ENCODE results near the gene UPF3B.
A peak's percentile ranks its signal among the peaks of the same experiment; 100 is the strongest.
"Not testable (repeated sequence)": the region's sequence is repeated elsewhere in the genome, so short reads cannot be mapped to it uniquely, and the experiment has no call there.

The UPF3B gene

GRCh38 chrX:119895843-119896326 lies 43.1 kb upstream of the UPF3B start, which contains the start of gene AKAP14:
AKAP14 (plus strand) TSS chrX:119895893; CDS start chrX:119903224, 7,331 bp downstream.
- TF ChIP-seq POLR2AphosphoS5 (IDR thresholded peaks at IDR 0.05; ENCODE audit: low read depth) (no peak), GABPA (IDR thresholded peaks at IDR 0.05; ENCODE audit: low read depth) (no peak), CTCF (IDR thresholded peaks at IDR 0.05; ENCODE audit: insufficient read depth, low read length) (no peak), SPI1 (IDR thresholded peaks at IDR 0.05; ENCODE audit: borderline replicate concordance, low read depth) (no peak)
- TF ChIP-seq, protein P1, sequence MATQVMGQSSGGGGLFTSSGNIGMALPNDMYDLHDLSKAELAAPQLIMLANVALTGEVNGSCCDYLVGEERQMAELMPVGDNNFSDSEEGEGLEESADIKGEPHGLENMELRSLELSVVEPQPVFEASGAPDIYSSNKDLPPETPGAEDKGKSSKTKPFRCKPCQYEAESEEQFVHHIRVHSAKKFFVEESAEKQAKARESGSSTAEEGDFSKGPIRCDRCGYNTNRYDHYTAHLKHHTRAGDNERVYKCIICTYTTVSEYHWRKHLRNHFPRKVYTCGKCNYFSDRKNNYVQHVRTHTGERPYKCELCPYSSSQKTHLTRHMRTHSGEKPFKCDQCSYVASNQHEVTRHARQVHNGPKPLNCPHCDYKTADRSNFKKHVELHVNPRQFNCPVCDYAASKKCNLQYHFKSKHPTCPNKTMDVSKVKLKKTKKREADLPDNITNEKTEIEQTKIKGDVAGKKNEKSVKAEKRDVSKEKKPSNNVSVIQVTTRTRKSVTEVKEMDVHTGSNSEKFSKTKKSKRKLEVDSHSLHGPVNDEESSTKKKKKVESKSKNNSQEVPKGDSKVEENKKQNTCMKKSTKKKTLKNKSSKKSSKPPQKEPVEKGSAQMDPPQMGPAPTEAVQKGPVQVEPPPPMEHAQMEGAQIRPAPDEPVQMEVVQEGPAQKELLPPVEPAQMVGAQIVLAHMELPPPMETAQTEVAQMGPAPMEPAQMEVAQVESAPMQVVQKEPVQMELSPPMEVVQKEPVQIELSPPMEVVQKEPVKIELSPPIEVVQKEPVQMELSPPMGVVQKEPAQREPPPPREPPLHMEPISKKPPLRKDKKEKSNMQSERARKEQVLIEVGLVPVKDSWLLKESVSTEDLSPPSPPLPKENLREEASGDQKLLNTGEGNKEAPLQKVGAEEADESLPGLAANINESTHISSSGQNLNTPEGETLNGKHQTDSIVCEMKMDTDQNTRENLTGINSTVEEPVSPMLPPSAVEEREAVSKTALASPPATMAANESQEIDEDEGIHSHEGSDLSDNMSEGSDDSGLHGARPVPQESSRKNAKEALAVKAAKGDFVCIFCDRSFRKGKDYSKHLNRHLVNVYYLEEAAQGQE (IDR thresholded peaks at IDR 0.05; ENCODE audit: insufficient replicate concordance, low read depth) = no peak
- Histone ChIP-seq H3K4me3 (replicated peaks; ENCODE audit: insufficient read depth, low read length) (no peak within 1 kb of the TSS), H3K27me3 (ENCODE audit: insufficient read depth, poor library complexity, severe bottlenecking) (no peaks in the 10 kb centered on the region), H3K27ac (replicated peaks) (no peak within 1 kb of the TSS)
- DNase-seq (ENCODE audit: low read depth in 1 of 2, low spot score in 1 of 2) = no peak

GRCh38 chrX:119891961-119892692 lies 39.4 kb upstream of the UPF3B start:
- not testable (repeated sequence) for H3K4me3 ChIP-seq (replicated peaks; ENCODE audit: insufficient read depth, low read length); H3K27ac ChIP-seq (replicated peaks); DNase-seq (ENCODE audit: low read depth in 1 of 2, low spot score in 1 of 2); H3K27me3 ChIP-seq (ENCODE audit: insufficient read depth, poor library complexity, severe bottlenecking)

DNA sequence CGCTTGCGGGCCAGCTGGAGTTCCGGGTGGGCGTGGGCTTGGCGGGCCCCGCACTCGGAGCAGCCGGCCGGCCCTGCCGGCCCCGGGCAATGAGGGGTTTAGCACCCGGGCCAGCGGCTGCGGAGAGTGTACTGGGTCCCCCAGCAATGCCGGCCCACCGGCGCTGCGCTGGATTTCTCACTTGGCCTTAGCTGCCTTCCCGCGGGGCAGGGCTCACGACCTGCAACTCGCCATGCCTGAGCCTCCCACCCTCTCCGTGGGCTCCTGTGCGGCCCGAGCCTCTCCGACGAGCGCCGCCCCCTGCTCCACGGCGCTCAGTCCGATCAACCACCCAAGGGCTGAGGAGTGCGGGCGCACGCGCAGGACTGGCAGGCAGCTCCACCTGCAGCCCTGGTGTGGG lies 37.9 kb upstream of the UPF3B start:
- H3K27me3 ChIP-seq (ENCODE audit: insufficient read depth, poor library complexity, severe bottlenecking); DNase-seq (ENCODE audit: low read depth in 1 of 2, low spot score in 1 of 2); H3K4me3 ChIP-seq (replicated peaks; ENCODE audit: insufficient read depth, low read length); H3K27ac ChIP-seq (replicated peaks): not testable (repeated sequence)

GRCh38 chrX:119887721-119888425 lies 35.1 kb upstream of the UPF3B start:
- TF ChIP-seq GABPA (IDR thresholded peaks at IDR 0.05; ENCODE audit: low read depth) (no peak), SPI1 (IDR thresholded peaks at IDR 0.05; ENCODE audit: borderline replicate concordance, low read depth) (no peak), CTCF (IDR thresholded peaks at IDR 0.05; ENCODE audit: insufficient read depth, low read length) (no peak), POLR2AphosphoS5 (IDR thresholded peaks at IDR 0.05; ENCODE audit: low read depth) (no peak)
- TF ChIP-seq, protein P1 (IDR thresholded peaks at IDR 0.05; ENCODE audit: insufficient replicate concordance, low read depth) = no peak
- no peak overlapping the region for H3K4me3 ChIP-seq (replicated peaks; ENCODE audit: insufficient read depth, low read length)
- no peaks in the 10 kb centered on the region for H3K27me3 ChIP-seq (ENCODE audit: insufficient read depth, poor library complexity, severe bottlenecking)
- no peak overlapping the region for H3K27ac ChIP-seq (replicated peaks)
- DNase-seq (ENCODE audit: low read depth in 1 of 2, low spot score in 1 of 2) = peak; percentile 17 to 60
